K562 (cell line): ENCODE data around the gene CHIC2. TPM values are rescaled to one million over a fixed set of nuclear protein-coding genes. Genes with fewer than 3 reads are reported as not detected.

Source experiments
- ATAC-seq: fragments of 200-7000 bp; cut with Tn5 transposase; 3 replicates; pipeline ENCODE4 v1.9.1; 2020; ENCODE audit warnings: moderate library complexity
- BruUV-seq: library from RNA; stranded (reverse); fragments of 400-500 nt; replicated peaks from 2 replicates; lab custom pipeline; 2021; lab: Mats Ljungman, UMichigan
- CTCF ChIA-PET: fragments of 300-600 bp; formaldehyde crosslinking; extraction: SDS; loops from one replicate; lab custom pipeline; 2021; ENCODE audit warnings: low intra/inter-chr PET ratio; lab: Yijun Ruan, JAX
- POLR2A ChIA-PET: fragments of 300-600, 350-650 bp; sonication (Branson Sonifier 250); formaldehyde crosslinking; extraction: SDS; loops from one replicate; lab custom pipeline; 2021; ENCODE audit warnings: antibody characterized with exemption, inconsistent platforms; lab: Yijun Ruan, JAX
- DNase-seq, 4 experiments: peaks; one replicate each; pipeline versions ENCODE4 v3.0.0 to v3.0.0-alpha.2; 2011 to 2018; ENCODE audit warnings: low spot score in 3 of 4, mixed read lengths in 3 of 4; ENCODE audit errors: extremely low read depth in 1 of 4
- FAIRE-seq: peaks from 2 replicates; lab custom pipeline; 2011; peaks lifted over from hg19 to GRCh38; lab: Jason Lieb, UNC
- H2AFZ ChIP-seq: 2 replicates; pipeline ENCODE4 v1.6.0; 2011; ENCODE audit warnings: low read depth, low read length, control low read depth, inconsistent platforms
- H3K27ac ChIP-seq: fragments of 200-600 bp; 3 replicates; pipeline ENCODE4 v1.8.0; 2011; ENCODE audit warnings: low read depth, mild to moderate bottlenecking, control low read depth, inconsistent platforms, low read length, moderate library complexity, mixed read lengths; ENCODE audit errors: extremely low read depth
- H3K27me3 ChIP-seq, 2 experiments: fragments of 300-600 bp in 1 of 2; 2 replicates in 1 of 2; 3 replicates in 1 of 2; pipeline versions ENCODE4 v1.6.0 to v1.8.0; 2011; ENCODE audit warnings: inconsistent platforms in 2 of 2, low read length in 2 of 2, mild to moderate bottlenecking in 1 of 2, mixed read lengths in 1 of 2, moderate library complexity in 1 of 2; ENCODE audit not compliant: control insufficient read depth in 2 of 2, insufficient read depth in 2 of 2
- H3K36me3 ChIP-seq: fragments of 300-600 bp; 3 replicates; pipeline ENCODE4 v1.8.0; 2011; ENCODE audit warnings: mild to moderate bottlenecking, low read length, inconsistent platforms; ENCODE audit not compliant: control insufficient read depth, insufficient read depth
- H3K4me1 ChIP-seq, 2 experiments: fragments of 200-600 bp in 1 of 2; replicated peaks in 1 of 2; 2 replicates in 1 of 2; 3 replicates in 1 of 2; pipeline versions ENCODE4 v1.5.1 to v1.8.0; 2011; ENCODE audit warnings: inconsistent platforms in 2 of 2, low read length in 2 of 2, mild to moderate bottlenecking in 1 of 2, mixed read lengths in 1 of 2, moderate library complexity in 1 of 2; ENCODE audit not compliant: control insufficient read depth in 2 of 2, insufficient read depth in 2 of 2
- H3K4me2 ChIP-seq: 2 replicates; pipeline ENCODE4 v1.6.1; 2011; ENCODE audit warnings: low read length, control low read depth, inconsistent platforms, mixed read lengths; ENCODE audit not compliant: insufficient read depth
- H3K4me3 ChIP-seq: fragments of 200-600 bp; sonication (generic), shearing (Covaris generic); 2 replicates; pipeline ENCODE4 v1.5.1; 2016; ENCODE audit warnings: control low read depth, inconsistent platforms
- H3K79me2 ChIP-seq: fragments of 200-600 bp; 3 replicates; pipeline ENCODE4 v1.8.0; 2011; ENCODE audit warnings: low read length, inconsistent platforms; ENCODE audit not compliant: control insufficient read depth, insufficient read depth
- H3K9ac ChIP-seq, 2 experiments: 2 replicates each; pipeline versions ENCODE4 v1.6.0 to v1.6.1; 2011; ENCODE audit warnings: low read depth in 2 of 2, low read length in 2 of 2, control low read depth in 1 of 2, inconsistent platforms in 1 of 2, mild to moderate bottlenecking in 1 of 2, mixed read lengths in 1 of 2; ENCODE audit not compliant: insufficient read depth in 1 of 2
- H3K9me1 ChIP-seq: one replicate; pipeline ENCODE4 v1.6.0; 2011; ENCODE audit warnings: inconsistent platforms, mild to moderate bottlenecking, low read length, moderate library complexity; ENCODE audit not compliant: control insufficient read depth, insufficient read depth
- H3K9me3 ChIP-seq: replicated peaks from 2 replicates; pipeline ENCODE4 v1.5.1; 2011; ENCODE audit warnings: low read depth, low read length, inconsistent platforms; ENCODE audit not compliant: control insufficient read depth, insufficient read depth
- H4K20me1 ChIP-seq: replicated peaks from 2 replicates; pipeline ENCODE4 v1.6.1; 2011; ENCODE audit warnings: low read length, inconsistent platforms, mixed read lengths; ENCODE audit not compliant: control insufficient read depth, insufficient read depth
- ARID1B ChIP-seq: fragments of 450-650 bp; IDR thresholded peaks from 2 replicates; pipeline ENCODE4 v1.6.1; 2016; ENCODE audit warnings: antibody characterized with exemption, mild to moderate bottlenecking, inconsistent platforms
- DPF2 ChIP-seq: fragments of 450-650 bp; IDR thresholded peaks from 2 replicates; pipeline ENCODE4 v1.6.1; 2016
- E2F3 ChIP-seq: fragments of 250-450 bp; sonication (Bioruptor Pico); IDR thresholded peaks from 2 replicates; pipeline ENCODE4 v1.4.0; 2020; ENCODE audit warnings: mild to moderate bottlenecking
- FOSL1 ChIP-seq: fragments of 200-800 bp; sonication (Bioruptor generic); conservative IDR thresholded peaks from 2 replicates; pipeline ENCODE4 v1.6.1; 2016; ENCODE audit warnings: missing genetic modification characterization, missing compliant biosample characterization
- ILK ChIP-seq: fragments of 450-650 bp; IDR thresholded peaks from 2 replicates; pipeline ENCODE4 v1.6.1; 2016; ENCODE audit warnings: missing genetic modification characterization, low read depth, mild to moderate bottlenecking, missing compliant biosample characterization, moderate library complexity, borderline replicate concordance
- KLF1 ChIP-seq: fragments of 450-650 bp; IDR thresholded peaks from 2 replicates; pipeline ENCODE4 v1.6.1; 2016; ENCODE audit warnings: missing genetic modification characterization, missing compliant biosample characterization
- NCOA1 ChIP-seq: fragments of 450-650 bp; IDR thresholded peaks from 2 replicates; pipeline ENCODE4 v1.6.1; 2016; ENCODE audit warnings: low read depth
- NFIC ChIP-seq: fragments of 450-650 bp; IDR thresholded peaks from 2 replicates; pipeline ENCODE4 v1.6.1; 2017; ENCODE audit warnings: mild to moderate bottlenecking, inconsistent platforms
- NR2C1 ChIP-seq, 2 experiments: fragments of 450-650 bp; IDR thresholded peaks; 2 replicates each; pipeline ENCODE4 v1.6.1; 2017; ENCODE audit warnings: mild to moderate bottlenecking in 2 of 2, antibody characterized with exemption in 1 of 2, inconsistent platforms in 1 of 2, missing compliant biosample characterization in 1 of 2, missing genetic modification characterization in 1 of 2
- NR2C2 ChIP-seq, 2 experiments: fragments of 200-800 bp in 1 of 2; sonication (Bioruptor generic) in 1 of 2; sonication (generic) in 1 of 2; formaldehyde crosslinking in 1 of 2; IDR thresholded peaks; 2 replicates each; pipeline versions ENCODE4 v1.6.1 to v1.8.0; 2016 to 2022; ENCODE audit warnings: mild to moderate bottlenecking in 1 of 2, missing compliant biosample characterization in 1 of 2, missing genetic modification characterization in 1 of 2, missing genetic modification reagents in 1 of 2
- SLC30A9 ChIP-seq: fragments of 250-450 bp; sonication (Bioruptor Pico); IDR thresholded peaks from 2 replicates; pipeline ENCODE4 v1.8.0; 2022; ENCODE audit warnings: mild to moderate bottlenecking, moderate library complexity
- SMARCB1 ChIP-seq: IDR thresholded peaks from 2 replicates; pipeline ENCODE4 v1.6.1; 2011; ENCODE audit warnings: improper control_type of control experiment, low read depth; ENCODE audit not compliant: insufficient read length
- TBL1XR1 ChIP-seq, 2 experiments: IDR thresholded peaks; 2 replicates each; pipeline ENCODE4 v1.6.1; 2012; ENCODE audit warnings: improper control_type of control experiment in 2 of 2, low read length in 2 of 2, mild to moderate bottlenecking in 1 of 2
- ZBED1 ChIP-seq: IDR thresholded peaks from 2 replicates; pipeline ENCODE4 v1.6.1; 2014
- ZNF232 ChIP-seq: sonication (generic); formaldehyde crosslinking; IDR thresholded peaks from 2 replicates; pipeline ENCODE4 v1.8.0; 2022; ENCODE audit warnings: mild to moderate bottlenecking, missing genetic modification reagents
- ZNF311 ChIP-seq: fragments of 250-450 bp; sonication (Bioruptor Pico); IDR thresholded peaks from 2 replicates; pipeline ENCODE4 v1.4.0; 2020; ENCODE audit warnings: mild to moderate bottlenecking, moderate library complexity
- ZNF445 ChIP-seq: fragments of 250-450 bp; sonication (Bioruptor Pico); IDR thresholded peaks from 2 replicates; pipeline ENCODE4 v1.4.0; 2020; ENCODE audit warnings: low read depth, mild to moderate bottlenecking, moderate library complexity
- ZNF699 ChIP-seq: fragments of 250-450 bp; sonication (Bioruptor Pico); IDR thresholded peaks from 2 replicates; pipeline ENCODE4 v1.8.0; 2021; ENCODE audit warnings: mild to moderate bottlenecking, moderate library complexity; ENCODE audit not compliant: insufficient replicate concordance
- ZNF707 ChIP-seq: fragments of 250-450 bp; sonication (Bioruptor Pico); conservative IDR thresholded peaks from 2 replicates; pipeline ENCODE4 v1.8.0; 2022; ENCODE audit warnings: inconsistent platforms, mild to moderate bottlenecking, moderate library complexity
- ZNF717 ChIP-seq: fragments of 250-450 bp; sonication (Bioruptor Pico); IDR thresholded peaks from 2 replicates; pipeline ENCODE4 v1.5.0; 2021
- WGBS: fragments of 100-300 bp; shearing (Covaris generic); methylation state at CpG from one replicate; pipeline ENCODE4 v1.1.6; 2016; ENCODE audit warnings: low coverage, mixed read lengths; ENCODE audit not compliant: insufficient coverage; ENCODE audit errors: missing lambda C conversion rate; 5-methylcytosine and 5-hydroxymethylcytosine counted together
- in situ Hi-C: fragments of 300-500 bp; cut with MboI; formaldehyde crosslinking; loops from 4 replicates; pipeline ENCODE4 v1.15.0; 2018; ENCODE audit warnings: inconsistent platforms, mixed read lengths
- intact Hi-C: fragments of 100-400 bp; cut with micrococcal nuclease; formaldehyde crosslinking; loops from 2 replicates; pipeline ENCODE4 v1.14.2; 2022
- polyA plus RNA-seq, 8 experiments: library from polyadenylated mRNA; depleted of rRNA in 4 of 8; stranded (reverse) in 5 of 8; unstranded in 3 of 8; fragments of >200 nt; fragmentation: Nextera tagmentation in 2 of 8; fragmentation: Illumina TruSeq in 1 of 8; extraction: Ambion mirVana in 2 of 8; extraction: Trizol in 1 of 8; gene quantifications; 2 replicates each; pipeline versions ENCODE4 v1.2.1 to v1.2.3, GENCODE V29; 2011 to 2014; ENCODE audit warnings: inconsistent platforms in 1 of 8, missing spikeins in 1 of 8
- total RNA-seq, 7 experiments: library from RNA; depleted of rRNA in 6 of 7; stranded (reverse); fragments of >200 nt in 6 of 7; fragmentation: Illumina TruSeq in 2 of 7; extraction: Trizol in 2 of 7; gene quantifications; 2 replicates each; pipeline versions ENCODE4 v1.2.1 to v1.2.3, GENCODE V29; 2011 to 2021; ENCODE audit warnings: low replicate concordance in 1 of 7
- TF ChIP-seq, protein P1 (sequence below): fragments of 450-650 bp; IDR thresholded peaks from one replicate; pipeline ENCODE4 v1.6.1; 2018; ENCODE audit warnings: mild to moderate bottlenecking, moderate library complexity; ENCODE audit not compliant: partially characterized antibody
- TF ChIP-seq, protein P2 (sequence below), 2 experiments: fragments of 450-650 bp; IDR thresholded peaks; 2 replicates each; pipeline ENCODE4 v1.6.1; 2016
- TF ChIP-seq, protein P3 (sequence below): fragments of 450-650 bp; IDR thresholded peaks from 2 replicates; pipeline ENCODE4 v1.6.1; 2016

CHIC2 gene
- total and polyA plus RNA-seq, 9 of the 15 experiments (the other 6 are each of a cell fraction or from before 2014, with no cell fraction given): 0.89 to 25.1 (median 12.1) TPM

DNA sequence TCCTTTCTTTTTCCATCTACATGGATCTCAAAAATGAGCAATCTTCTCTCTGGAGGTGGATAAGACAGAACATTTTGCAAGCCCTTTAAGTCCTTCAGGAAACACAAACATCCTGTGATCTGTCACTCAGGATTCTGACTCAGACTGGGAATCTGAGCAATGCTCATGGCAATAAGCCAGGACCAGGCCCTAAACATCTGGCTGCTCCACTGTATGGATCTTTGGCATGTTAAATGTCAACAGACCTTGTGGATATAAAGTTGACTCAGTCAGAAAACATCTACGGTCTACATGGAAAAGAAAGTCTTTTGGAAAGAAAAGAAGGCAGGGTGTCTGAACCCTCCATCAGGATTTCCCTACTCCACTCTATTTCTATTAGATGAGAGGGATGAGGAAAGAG lies 17.8 kb upstream of the CHIC2 start:
- Histone ChIP-seq H3K4me3 (no peak overlapping the region), H3K36me3 (no peaks in the 10 kb centered on the region), H3K4me2 (no peak overlapping the region), H3K27me3 (peaks cover 6 to 7% of the 10 kb centered on the region in 2 experiments; a peak in 3 of 5 replicates), H3K27ac (no peak overlapping the region), H3K9ac (no peak overlapping the region), H3K9me3 (no peaks in the 10 kb centered on the region), H3K9me1 (no peaks in the 10 kb centered on the region), H3K79me2 (no peaks in the 10 kb centered on the region), H4K20me1 (no peaks in the 10 kb centered on the region), H3K4me1 (no peaks in the 10 kb centered on the region), H2AFZ (no peak overlapping the region)
- in situ Hi-C loops (no loop called here), intact Hi-C loops (no loop called here)
- CTCF ChIA-PET: no interaction called here
- ATAC-seq: no peak
- TF ChIP-seq ZNF707 (CRISPR knock-in tag) (no peak), ZNF311 (CRISPR knock-in tag) (no peak), ARID1B (no peak), NR2C2 (CRISPR knock-in tag; IDR thresholded peaks at IDR 0.05) (no peak), NR2C2 (tag; IDR thresholded peaks at IDR 0.05) (no peak), SLC30A9 (CRISPR knock-in tag) (no peak), ZNF699 (CRISPR knock-in tag) (no peak), TBL1XR1 (IDR thresholded peaks at IDR 0.05; ENCODE audit: low read length in 2 of 2) (no peak), KLF1 (tag) (no peak), NCOA1 (no peak), ZNF232 (CRISPR knock-in tag) (no peak), ZNF717 (CRISPR knock-in tag) (no peak), NR2C1 (IDR thresholded peaks at IDR 0.05) (no peak), NR2C1 (tag; IDR thresholded peaks at IDR 0.05) (no peak), E2F3 (no peak), ILK (tag) (no peak), ZBED1 (no peak), DPF2 (no peak), NFIC (peak; percentile 52; the same call in 1 of the 2 replicates), ZNF445 (CRISPR knock-in tag) (no peak), SMARCB1 (no peak), FOSL1 (tag) (peak; percentile 35; the same call in 1 of the 2 replicates)
- TF ChIP-seq, protein P1, sequence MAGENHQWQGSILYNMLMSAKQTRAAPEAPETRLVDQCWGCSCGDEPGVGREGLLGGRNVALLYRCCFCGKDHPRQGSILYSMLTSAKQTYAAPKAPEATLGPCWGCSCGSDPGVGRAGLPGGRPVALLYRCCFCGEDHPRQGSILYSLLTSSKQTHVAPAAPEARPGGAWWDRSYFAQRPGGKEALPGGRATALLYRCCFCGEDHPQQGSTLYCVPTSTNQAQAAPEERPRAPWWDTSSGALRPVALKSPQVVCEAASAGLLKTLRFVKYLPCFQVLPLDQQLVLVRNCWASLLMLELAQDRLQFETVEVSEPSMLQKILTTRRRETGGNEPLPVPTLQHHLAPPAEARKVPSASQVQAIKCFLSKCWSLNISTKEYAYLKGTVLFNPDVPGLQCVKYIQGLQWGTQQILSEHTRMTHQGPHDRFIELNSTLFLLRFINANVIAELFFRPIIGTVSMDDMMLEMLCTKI: no peak
- TF ChIP-seq, protein P2, sequence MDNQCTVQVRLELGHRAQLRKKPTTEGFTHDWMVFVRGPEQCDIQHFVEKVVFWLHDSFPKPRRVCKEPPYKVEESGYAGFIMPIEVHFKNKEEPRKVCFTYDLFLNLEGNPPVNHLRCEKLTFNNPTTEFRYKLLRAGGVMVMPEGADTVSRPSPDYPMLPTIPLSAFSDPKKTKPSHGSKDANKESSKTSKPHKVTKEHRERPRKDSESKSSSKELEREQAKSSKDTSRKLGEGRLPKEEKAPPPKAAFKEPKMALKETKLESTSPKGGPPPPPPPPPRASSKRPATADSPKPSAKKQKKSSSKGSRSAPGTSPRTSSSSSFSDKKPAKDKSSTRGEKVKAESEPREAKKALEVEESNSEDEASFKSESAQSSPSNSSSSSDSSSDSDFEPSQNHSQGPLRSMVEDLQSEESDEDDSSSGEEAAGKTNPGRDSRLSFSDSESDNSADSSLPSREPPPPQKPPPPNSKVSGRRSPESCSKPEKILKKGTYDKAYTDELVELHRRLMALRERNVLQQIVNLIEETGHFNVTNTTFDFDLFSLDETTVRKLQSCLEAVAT (IDR thresholded peaks at IDR 0.05): no peak
- TF ChIP-seq, protein P3, sequence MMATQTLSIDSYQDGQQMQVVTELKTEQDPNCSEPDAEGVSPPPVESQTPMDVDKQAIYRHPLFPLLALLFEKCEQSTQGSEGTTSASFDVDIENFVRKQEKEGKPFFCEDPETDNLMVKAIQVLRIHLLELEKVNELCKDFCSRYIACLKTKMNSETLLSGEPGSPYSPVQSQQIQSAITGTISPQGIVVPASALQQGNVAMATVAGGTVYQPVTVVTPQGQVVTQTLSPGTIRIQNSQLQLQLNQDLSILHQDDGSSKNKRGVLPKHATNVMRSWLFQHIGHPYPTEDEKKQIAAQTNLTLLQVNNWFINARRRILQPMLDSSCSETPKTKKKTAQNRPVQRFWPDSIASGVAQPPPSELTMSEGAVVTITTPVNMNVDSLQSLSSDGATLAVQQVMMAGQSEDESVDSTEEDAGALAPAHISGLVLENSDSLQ: peak; percentile 30; the same call in 1 of the 2 replicates
- DNase-seq: no peak
- no peak for FAIRE-seq
- BruUV-seq: no TSS peak
- 0% methylated on average over 1 of the region's 1 CpG for WGBS
- POLR2A ChIA-PET: no interaction called here
